ENCODE results near the gene CRB1.

DNA sequence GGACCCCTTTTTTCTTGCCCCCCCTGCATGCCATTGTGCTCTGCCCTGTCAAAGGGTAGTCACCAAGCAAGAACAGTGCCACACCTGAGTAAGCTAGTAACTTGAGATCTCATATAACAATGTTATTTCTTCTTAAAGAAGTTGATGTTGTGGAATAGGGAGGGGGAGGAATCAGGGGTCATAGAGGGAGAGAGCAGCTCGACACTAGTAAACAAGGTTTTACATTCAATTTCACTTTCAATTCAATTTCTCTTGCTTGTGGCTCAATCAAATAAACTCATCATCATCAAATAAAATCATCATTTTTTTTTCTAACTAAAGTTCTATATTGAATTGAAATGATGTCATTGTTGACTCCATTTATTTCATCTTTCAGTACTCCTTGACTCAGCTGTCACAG, 106.4 kb downstream of the CRB1 start:
- TF ChIP-seq CTCF (IDR thresholded peaks at IDR 0.05; ENCODE audit: poor library complexity, severe bottlenecking) (no peak), POLR2AphosphoS5 (IDR thresholded peaks at IDR 0.05) (no peak), RAD21 (conservative IDR thresholded peaks at IDR 0.05) (no peak), EZH2 (IDR thresholded peaks at IDR 0.05; ENCODE audit: borderline replicate concordance, insufficient read depth, low read length, poor library complexity, severe bottlenecking) (no peak)

All from neural cell (in vitro differentiated cells).